HUDEP-2 (cell line): ENCODE data around the gene FZR1.

Source experiments
- DNase-seq, 76 experiments: peaks; one replicate each; lab custom pipeline; 2025; ENCODE audit not compliant: unreplicated experiment in 76 of 76; lab: John Stamatoyannopoulos, UW

FZR1 gene

DNA sequence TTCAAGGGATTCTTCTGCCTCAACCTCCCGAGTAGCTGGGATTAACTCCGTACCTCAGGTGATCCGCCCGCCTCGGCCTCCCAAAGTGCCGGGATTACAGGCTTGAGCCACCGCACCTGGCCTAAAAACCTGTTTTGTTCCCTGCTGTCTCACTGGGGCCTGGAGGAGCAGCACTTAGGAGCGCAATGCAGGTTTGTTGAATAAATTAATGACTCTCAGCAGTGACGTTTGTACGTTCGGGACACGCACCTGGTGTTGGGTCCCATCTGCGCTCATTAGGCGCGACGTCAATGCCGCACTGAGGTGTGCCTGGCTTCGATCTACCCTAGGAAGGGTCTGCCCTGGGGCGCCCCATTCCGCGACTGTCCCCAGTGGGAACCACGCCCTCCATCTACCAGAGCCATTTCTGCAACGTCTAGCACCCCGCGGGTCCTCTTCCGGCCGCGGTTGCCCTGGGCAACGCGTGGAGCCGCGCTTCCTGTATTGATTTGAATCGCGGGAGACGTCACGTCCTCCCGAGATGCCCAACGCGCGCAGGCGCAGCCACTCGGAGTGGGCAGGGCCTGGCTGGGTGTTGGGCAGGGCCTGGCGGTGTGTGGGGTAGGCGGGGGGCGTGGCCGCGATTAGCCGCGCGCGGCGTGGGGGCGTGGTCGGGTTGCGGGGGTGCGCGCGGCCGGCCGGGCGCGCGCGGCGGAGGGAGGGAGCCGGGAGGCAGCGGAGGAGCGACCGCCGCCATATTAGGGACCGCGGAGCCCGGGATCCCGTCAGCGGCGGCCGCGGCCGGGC is at the start of gene FZR1:
FZR1 (plus strand) TSS at position 714 of the 786 bp plus-strand sequence. CDS start 16,679 bp downstream, outside the sequence.
- DNase-seq: peak; percentile 86 to 100 (median 99)

DNA sequence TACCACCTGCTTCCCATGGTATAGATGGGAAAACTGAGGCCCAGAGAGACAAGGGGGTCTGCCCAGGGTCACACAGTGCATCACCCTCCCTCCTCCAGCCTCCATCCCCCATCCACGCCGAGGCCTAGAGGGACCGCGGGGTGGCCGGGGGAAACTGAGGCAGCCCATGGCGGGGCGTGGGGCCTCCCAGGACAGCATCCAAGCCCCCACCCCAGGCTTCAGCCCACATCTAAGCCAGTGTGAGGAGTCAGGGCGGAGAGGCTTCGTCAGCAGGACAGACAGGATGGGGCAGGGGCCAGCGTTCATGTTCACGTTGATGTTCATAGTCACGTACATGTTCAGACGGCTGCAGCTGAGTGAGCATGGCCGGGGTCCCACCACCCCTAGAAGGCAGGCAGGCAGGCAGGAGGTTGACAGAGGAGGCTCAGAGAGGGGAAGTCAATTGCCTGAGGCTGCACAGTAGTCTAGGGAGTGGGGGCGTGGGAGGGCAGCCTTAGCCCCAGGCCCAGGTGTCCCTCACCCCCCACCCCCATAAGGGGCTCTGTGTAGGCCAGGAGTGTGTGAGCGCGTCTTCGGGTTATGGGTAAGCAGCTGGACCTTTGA is 49.1 kb upstream of the FZR1 start:
- no peak for DNase-seq

DNA sequence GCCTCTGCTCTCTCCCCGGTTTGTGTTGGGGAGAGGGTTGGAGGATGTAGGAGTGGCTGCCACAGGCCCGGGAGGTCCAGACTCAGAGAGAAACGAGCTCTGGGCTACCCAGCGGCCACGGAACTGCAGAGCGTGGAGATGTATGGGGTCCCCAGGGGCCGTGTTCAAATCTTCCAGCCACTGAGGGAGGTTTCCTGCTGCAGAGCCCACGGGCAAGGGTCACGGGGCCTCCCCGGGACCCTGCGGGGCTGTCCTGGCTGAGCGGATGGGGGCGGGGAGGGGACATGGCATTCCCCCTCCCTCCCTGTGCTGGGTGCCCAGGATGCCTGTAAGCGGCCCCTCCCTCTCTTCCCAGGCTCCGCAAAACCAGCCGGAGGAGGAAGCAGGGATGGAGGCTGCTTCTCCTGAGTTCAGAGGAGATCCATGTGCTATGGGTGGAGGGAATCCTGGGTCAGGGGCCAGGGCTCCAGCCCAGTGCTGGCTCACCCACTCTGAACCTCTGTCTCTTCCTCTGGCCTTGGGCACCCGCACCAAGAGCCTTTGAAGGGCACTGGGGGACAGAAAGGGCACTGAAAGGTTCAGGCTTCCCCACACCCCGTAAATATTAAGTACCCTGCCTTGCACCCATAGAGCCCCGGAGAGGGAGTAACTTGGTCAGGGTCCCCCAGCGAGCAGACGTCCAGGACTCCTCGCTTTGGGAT is 48.4 kb upstream of the FZR1 start:
- DNase-seq: no peak

DNA sequence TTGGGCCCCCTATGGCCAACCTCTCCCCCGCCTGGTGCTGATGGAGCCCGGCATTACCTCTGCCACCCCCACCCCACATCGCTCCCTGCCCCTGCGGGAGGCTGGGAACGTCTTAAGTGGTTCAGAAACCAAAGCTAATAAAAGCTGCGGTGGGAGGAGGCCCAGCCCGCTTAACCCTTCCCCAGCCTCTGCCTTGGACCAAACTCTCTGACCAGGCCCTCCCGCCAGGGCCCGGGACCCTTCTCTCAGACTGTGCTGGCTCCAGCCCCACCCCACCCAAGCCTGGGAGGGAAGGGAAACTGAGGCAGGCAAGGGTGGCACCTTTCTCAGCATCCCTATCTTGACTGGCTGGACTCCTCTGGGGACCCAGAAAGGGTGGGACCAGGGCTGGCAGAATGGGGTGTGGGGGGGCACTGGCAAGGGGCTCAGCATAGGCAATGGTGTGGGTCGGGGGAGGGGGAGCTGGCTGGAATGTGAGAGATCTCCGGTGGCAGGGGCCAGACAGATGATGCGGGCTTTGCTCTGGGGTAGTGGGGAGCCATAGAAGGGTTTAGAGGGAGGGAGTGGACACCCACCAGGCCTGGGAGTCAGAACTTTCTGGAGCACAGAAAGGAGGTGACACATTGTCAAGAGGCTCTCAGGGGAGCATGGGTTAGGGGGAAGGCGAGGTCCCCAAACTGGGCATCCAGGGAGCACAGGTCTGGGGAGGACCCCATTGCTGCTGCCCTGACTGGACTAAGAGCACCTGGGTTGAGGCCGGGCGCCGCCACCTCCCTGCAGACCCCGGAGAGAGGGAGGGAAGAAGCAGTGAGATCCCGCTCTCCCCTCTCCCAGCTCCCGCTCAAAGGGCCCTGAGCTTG is 47.7 kb upstream of the FZR1 start:
- no peak for DNase-seq

DNA sequence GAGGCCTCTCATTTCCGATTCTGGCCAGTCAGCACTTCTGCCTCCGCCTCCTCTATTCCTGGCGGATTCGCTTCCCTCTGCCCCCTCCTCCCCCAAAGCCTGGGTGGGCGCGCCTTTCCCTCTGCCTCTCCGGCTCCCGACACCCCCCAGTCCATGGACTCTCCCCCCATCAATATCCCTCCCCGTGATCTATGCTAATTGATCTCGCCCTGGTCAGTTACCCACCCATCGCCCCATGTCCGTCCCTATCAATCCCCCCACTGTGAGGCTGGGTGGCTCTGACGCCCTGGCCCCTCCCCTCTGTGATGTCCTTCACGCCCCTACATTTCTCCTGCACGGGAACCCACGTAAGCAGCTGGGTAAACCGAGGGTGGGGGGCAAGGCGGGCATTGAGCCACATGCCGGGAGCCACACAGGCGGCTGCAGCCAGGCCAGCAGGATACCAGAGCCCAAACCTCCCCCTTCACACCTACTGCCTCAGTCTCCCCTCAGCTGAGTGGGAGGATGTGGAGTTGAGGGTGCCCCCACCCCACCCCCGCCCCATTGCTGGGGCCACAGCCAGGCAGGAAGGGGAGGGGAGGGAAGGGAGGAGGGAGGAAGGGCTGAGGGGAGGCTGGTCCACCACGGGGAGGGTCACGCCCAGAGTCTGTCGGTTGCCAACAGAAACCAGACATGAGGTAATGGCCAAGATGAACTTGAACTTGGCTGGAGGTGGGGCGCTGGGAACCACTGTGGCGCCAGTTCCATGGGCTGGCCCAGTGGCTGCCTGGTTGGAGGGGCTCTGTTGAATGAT is 46.8 kb upstream of the FZR1 start:
- peak in 60 of 76 experiments; percentile 13 to 77 (median 52) for DNase-seq

DNA sequence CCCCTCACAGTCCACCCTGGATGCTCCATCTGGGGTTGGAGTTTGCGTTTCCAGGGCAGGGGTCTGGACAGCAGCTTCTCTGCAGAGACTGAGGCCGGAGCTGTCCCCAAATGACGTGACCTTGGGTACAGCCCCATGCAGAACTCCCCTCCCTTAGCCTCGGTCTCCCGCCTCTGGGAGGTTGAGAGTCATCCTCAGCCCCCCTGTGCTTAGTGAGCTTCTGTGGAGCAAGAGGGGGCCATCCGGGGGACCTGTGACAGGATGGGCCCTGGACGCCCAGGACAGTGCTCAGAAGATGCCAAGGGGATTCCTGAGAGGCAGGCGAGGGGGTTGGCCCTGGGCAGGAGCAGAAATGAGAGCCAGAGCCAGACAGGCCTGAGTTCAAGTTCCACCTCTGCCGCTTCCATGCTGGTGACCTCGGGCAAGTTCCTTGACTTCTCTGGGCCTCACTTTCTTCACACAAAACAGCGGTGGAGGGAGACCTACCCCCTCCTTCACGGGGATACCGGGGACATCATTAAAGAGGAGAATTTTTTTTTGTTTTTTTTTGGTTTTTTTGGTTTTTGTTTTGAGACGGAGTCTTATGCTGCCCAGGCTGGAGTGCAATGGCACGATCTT is 46.0 kb upstream of the FZR1 start:
- DNase-seq: no peak

DNA sequence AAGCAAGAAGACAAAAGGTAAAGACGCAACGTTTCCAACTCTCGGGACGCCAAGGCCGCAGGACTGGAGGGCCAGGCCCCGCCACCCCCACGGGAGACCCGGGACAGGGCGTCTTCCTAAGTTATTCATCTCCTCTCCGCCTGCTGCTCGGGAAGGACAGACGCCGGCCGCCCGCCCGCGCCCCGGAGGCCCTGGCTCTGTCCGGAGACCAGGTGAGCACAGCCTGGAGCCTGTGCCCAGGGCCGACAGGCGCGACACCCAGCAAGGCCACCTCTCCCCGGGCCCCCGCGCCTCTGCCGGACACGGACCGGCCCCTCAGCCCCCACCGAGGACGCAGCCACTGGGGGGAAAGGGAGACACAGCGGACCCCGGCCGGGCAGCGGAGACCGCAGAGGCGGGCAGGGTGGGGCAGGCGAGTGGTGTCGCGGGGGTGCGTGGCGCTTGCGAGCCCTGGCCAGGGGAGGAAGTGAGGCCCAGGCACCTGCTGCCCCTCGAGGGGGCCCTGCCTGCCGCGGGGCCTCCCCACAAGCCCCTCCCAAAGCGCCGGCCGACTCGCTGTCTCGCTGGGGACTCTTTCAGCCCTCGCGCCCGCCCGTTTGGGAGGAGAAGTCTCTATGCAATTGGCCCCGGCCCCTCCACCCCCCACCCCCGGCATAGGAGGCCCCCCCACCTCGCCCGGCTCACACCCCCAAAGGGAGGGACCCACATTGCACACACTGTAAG is 43.0 kb upstream of the FZR1 start:
- DNase-seq: no peak

DNA sequence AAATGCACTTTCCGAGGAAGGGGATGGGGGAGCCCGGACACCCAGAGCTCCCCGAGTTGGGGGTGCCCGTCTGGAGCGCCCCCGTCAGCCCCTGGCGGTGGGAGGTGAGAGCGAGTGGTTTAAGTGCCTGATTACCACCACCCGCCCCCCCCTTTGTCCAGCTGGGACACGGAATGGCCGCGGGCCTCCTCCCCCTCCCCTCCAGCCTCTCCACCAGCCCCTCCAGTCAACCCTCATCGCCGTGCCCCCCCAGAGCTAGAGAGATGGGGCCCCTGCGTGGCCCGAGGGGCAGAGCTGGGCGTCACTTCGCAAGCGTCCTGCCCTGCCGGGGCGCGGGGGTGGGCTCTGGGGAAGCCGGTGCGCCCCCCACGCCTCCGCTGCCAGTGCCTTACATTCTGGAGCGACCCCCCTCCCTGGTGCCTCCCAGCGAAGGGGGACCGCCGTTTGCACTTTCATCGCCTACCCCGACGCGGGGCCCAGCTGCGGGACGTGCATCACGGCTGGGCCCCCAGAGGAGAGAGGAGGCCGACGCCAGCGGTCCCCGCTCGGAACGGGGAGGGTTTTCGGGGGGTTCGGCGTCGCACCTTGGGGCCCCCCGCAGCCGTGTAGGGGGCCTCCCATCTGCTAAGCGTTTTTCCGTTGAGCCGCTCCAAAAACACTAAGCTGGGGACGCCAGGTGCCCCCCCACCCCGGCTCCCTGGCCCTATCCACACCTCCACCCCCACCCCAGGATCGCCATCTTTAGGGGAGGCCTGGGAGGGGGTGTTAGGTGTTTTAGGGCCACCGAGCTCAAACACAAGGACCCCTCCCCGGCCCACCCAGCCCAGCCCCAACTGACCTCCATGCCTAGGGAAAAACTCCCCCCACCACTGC is 42.2 kb upstream of the FZR1 start:
- DNase-seq: no peak

DNA sequence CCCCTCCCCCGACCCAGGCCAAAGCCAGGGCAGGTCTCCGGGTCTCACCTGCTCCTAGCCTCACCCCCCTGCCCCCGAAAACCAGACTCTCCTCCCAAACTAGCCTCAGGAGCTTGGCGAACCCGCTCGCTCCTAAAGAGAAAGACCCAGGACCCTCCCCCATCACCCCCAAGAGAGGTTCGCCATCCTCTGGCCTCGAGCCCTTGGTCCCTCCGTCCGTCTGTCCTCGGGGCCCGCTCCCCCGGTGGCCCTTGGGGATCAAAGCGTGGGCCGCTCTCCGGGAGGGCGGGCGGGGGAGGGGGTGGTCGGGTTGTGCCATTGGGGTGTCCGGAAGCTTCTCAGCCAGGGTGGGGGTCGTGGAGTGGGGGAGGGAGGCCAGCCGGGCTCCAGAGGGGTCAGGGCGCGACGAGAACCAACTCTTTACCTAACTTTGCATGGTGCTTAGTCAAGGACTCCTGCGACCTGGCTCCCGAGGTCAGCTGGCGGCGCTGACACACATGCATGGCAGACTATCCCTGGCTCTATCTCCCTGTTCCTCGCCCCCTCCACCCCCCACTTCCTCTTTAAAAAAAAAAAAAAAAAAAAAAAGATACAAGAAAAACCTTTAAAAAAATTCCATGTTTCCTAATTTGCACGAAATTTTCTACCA is 41.4 kb upstream of the FZR1 start:
- DNase-seq: no peak

DNA sequence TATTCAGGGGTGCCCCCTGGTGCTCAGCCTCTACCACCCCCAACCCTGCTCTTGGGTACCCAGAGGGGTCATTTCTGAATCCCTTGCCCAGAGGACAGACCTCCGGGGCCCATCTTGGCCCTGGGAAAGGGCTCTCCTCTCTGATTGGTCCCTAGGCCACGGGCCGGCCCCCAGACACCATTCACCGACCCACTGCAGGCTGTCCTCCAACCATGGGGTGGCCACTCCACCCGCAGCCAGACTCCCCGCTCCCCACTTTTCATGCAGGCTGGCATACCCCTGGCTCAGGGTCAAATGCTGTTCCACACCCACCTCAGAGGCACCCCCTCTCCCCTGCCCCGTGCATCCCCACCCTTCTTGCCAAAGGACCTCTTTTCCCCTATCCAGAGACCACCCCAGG is 40.6 kb upstream of the FZR1 start:
- no peak for DNase-seq

DNA sequence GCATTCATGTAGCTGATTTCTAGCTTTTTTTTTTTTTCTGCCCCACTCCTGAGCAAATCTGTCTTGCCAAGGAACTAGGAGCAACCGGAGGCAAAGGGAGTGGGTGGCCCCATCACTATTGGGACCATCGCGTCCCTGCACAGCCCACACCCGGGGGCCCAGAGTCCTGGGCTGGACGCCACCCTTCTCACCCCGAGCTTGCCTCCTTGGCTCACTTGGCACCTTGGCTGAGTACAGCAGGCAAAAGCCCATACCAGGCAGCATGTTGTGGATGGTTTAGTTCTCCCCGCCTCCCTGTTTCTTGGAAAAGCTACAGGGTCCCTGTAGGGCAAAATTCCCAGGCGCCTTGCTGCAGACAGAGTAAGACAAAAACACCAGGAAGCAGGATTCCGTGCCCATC is 39.5 kb upstream of the FZR1 start:
- no peak for DNase-seq

DNA sequence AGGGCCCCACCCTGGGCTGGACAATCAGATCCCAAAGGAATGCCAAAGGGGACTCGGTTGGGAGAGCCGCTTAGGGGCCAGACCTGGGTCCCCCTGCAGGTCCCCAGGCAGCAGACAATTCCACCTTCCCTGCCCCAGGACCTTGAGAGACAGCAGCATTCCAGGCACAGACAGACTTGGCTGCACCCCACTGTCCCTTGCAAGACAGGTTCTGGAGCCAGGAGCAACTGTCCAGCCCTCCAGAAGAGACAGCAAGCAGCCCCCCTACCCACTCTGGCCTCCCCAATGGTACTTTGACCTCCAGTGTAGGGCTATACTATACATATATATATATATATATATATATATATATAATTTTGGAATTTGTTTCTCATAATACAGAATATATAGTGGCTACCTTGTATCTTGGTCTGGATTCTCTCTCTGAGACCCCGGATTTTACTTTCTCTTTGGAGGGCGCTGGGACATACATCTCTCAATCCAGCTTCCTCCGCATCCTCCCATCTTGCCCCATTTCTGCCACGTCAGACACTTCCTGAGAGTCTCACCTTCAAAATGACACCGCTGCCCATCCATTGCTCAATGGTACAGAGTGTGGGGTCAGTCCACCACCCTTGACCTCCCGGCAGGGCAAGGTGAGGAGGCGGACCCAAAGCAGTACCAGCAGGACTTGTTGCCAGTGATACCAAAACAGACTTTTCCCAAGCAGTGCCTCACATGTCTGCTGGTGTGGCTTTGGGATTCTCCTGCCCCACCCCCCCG is 38.5 kb upstream of the FZR1 start:
- peak in 4 of 76 experiments; percentile 11 to 18 (median 14) for DNase-seq

DNA sequence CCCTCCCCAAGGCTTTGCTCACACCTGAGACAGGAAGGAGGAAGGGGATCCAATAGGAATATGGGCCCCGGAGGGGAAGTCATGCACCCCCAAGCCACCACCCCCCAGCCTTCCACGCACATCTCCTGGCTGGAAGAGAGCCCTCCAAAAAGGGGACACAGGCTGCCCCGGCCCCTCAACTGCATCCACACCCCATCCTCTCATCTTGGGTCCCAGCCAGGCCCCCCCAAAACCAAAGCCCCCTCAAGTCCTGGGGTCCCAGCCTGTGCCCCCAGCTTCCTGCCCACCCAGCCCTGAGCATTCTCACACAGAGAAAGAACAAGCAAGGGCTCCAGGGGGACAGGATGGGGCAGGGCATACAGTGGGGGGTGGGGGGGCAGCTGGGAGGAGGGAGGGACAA is 37.9 kb upstream of the FZR1 start:
- DNase-seq: no peak

DNA sequence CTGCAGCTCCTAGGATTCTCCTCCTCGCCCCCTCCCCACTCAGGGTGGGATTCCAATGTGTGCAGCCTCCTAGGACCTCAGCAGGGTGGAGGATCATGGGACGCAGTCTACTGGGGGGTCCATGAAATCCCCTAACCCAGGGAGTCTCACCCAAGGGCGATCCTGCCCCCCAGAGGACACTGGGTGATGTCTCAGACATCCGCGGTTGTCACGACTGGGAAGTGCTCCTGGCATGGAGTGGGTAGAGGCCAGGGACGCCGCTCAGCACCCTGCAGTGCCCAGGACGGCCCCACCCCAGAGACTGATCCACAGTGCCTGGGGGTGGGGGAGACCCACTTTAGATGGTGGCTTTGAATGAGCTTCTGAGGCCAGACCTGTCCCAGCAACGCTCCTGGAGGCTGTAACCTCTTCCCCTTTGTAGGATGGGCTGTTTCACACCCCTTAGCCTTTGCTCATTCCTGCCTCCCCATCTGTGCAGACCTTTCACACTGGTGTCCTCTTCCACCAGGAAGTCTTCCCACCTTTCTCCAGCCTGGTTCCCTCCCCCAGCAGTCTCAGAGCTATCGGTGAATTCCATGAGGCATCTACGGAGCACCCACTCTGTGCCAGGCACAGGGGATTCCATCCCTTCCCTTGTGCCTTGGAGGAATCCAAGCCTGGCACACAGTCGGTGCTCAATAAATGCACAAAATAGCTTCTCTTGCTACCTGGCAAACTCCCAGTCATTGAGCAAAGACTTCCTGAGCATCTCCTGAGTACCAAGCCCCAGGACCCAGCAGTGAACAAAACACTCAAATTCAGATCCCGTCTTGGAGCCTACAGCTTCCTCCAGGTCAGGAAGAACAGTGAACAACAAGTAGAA is 36.2 kb upstream of the FZR1 start:
- no peak for DNase-seq

DNA sequence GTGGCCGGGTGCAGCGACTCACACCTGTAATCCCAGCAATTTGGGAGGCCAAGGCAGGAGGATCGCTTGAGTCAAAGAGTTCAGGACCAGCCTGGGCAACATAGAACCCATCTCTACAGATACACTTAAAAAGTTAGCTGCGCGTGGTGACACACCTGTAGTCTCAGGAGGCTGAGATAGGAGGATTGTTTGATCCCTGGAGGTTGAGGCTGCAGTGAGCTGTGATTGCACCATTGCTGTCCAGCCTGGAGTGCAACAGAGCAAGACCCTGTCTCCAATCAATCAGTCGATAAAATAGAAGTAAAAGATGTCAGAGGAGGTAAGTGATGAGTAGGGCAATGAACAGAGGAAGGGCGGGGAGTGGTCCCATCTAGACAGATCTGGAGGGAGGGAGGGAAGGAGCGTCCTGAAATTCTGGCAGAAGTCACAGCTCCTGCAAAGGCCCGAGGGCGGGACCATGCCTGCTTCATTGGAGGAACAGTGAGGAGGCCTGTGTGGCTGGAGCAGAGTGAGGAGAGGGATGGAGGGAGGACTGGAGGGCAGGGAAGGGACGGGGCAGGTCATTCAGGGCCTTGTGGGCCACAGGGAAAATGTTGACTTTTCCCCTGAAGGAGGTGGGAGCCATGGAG is 35.5 kb upstream of the FZR1 start:
- no peak for DNase-seq
